GM21423 (cell line): Measurements from ENCODE around the gene LRRC46.
A peak's percentile ranks its signal among the peaks of the same experiment; 100 is the strongest.

Source experiments
- ATAC-seq: cut with Tn5 transposase; IDR thresholded peaks from one replicate; pipeline ENCODE4 v1.9.1; 2021; ENCODE audit warnings: mild to moderate bottlenecking, moderate library complexity; ENCODE audit not compliant: unreplicated experiment

Gene LRRC46

DNA sequence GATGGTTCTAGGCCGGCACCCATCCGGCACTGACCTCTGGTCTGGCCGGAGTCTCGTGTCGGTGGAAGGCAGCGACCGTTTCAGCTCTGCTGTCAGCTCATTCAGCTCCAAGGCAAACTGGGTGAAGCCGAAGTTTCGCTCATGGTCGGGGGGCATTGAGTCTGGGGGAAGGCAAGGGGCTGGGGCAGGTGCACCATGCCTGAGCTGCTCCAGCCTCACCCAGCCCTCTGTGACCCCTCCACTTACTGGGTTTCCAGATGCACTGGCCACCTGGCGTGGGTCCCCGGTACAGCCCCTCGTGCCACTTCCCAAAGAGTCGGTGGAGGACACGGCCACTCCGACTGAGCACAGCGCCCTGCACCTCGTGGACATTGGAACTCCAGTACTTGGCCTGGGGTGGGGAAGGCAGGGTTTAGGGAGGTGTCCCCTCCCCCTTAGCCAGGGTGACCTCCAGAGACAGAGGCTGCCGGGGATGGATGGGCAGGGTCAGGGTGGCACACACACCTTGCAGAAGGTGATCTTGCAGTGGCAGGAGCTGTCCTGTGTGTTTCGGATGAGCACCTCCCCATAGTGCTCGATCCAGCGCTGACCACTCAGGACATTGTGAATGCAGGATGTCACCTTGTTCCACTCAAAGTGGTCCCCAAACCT is 22.5 kb upstream of the LRRC46 start:
- no peak for ATAC-seq

DNA sequence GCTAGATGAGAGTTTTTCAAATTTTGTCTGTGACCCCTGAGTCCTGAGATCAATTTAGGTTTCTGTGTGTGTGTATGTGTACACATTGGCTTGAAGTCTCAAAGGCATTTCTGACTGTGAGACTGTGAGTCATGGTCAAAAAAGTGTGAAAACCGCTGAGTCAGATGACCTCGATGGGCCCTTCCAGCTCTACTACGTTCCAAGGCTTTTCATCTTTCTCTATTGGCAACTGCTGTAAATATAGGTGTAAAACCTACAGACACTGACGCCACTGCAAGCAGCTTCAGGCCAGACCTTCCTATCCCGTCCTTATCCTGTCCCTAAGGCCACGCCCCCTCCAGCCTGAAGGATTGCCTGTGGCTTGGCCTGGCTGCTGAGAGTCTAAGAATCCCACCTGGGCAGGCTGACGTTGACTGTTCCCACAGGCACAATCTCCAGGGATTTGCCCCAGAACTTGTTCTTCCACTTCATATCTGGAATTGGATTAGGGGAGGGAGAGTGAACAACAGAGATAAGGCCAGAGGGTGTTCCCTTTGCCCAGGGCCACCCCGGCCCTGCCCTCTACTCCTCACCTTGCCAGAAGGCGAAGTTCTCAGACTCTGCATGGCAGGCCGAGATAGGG is 21.2 kb upstream of the LRRC46 start:
- no peak for ATAC-seq

DNA sequence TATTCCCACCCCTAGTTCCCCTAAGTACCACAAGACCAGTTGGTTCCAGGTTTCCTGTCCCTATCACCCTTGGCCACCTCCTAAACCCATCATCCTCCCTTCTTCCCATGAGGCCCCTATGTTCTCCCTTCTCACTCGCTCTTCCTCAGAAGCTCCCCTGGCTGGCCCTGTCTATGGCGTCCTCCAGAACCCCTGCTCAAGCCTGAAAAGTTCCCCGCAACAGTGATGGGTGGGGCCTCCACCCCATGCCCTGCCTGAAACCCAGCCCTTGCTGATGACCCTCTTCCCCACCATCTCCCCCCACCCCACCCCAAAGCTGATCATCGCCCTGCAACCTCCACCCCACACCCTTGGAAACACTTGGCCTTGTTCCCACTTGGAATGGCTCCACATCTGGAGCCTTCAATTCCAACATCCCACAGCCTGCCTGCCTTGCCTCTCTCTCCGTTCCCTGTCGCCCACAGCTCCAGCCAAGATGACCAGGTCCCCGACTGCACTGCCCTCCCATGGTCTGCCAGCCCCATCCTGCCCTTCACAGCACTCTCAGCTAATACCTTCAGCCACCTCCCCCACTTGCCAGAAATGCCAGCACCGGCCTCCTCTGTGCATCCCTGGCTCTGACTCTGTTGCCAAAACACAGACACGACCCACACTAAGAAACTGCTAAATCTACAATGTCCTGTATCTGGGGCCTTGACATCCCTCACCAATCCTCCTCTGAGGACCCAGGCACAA is 20.4 kb upstream of the LRRC46 start:
- no peak for ATAC-seq

DNA sequence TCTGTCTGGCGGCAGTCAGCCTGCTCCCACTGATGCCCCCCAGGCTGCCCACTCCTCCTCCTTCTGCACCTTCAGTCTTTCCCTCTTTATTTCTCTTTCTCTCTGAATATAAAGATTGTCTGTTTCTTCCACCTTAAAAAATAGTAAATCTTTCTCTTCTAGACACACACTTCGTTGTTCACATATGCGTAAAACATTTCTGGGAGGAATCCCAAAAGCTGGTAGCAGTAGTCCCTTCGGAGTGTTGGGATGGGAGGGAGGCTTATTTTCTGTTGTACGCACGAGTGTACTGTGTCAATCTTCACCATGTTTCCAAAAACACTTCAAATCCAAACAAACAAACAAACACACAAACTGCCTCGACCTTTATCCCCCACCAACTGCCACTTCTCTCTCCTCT is 19.8 kb upstream of the LRRC46 start:
- ATAC-seq = no peak

DNA sequence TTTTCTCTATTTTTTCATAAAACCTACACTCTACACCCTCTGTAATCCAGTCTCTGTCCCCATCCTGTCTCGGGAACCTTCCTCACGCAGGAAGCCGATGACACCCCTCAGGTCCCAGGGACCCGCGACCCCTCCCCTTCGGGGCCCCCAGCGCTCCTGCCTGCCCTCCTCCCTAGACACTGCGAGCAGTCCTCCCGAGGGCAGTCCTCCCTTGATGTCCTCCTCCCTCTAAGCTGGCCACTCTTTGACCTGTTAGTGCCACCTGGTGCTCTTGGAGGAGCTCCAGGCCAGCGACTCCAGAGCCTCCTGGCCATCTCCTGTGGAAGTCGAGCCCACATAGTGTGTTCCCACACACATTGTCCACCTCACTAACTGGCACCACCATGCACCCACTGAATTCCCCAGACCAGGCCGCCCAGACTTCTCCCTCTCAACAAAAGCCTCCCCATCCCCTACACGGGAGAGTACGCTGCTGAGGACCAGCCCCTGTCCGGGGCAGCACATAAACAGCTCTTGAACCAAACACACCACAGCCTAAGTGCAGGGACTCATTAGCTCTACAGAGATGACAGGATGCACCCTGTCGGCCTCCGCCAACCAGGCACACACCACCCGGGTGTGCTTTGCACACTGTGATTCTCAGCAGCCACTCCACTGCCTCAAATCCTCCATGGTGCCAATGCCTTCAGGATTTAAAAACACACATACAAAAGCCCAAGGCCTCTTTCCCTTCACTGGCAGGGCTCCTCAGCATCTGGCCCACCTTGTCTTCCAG is 19.1 kb upstream of the LRRC46 start:
- no peak for ATAC-seq

DNA sequence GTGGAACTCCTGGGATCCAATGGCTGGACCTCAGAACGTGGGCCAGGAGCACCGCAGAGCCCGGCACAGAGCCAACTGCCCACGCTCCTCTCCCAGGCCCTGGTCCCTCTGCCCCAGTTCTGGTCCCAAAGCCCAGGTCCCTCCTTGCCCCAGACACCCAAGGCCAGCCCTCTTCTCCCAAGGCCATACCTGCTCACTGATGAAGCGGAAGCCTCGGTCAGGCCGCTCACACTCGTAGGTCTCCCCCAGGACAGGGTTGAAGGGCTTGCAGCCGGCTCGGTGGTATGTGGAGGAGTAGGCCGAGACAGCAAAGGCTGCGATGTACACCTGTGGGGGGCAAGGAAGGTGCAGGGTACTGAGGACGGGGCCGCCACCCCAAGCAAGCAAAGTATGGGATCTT is 18.4 kb upstream of the LRRC46 start:
- no peak for ATAC-seq

DNA sequence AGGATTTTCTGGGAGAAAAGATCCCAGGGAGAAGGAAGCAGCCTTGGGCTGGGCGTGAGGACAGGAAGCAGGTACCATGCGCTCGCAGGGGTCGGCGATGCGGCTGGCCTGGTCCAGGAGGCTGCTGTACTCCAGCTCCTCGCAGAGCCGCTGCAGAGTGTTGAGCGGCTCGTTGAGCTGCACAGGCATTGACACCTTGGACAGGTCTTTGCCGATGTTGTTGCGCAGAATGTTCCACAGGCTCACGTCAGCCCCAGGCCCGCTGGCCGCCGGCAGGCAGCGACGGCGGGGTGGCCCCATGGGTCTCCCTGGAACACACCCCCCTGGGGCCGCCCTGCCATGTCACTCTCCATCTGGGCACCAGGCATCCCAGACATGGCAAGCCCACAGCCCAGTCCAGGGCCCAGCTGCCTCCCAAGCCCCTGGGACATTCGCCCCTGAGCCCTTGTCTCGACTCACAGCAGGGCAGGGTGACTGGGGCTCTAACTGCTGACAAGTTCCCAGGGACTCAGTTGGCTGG is 17.9 kb upstream of the LRRC46 start:
- no peak for ATAC-seq

DNA sequence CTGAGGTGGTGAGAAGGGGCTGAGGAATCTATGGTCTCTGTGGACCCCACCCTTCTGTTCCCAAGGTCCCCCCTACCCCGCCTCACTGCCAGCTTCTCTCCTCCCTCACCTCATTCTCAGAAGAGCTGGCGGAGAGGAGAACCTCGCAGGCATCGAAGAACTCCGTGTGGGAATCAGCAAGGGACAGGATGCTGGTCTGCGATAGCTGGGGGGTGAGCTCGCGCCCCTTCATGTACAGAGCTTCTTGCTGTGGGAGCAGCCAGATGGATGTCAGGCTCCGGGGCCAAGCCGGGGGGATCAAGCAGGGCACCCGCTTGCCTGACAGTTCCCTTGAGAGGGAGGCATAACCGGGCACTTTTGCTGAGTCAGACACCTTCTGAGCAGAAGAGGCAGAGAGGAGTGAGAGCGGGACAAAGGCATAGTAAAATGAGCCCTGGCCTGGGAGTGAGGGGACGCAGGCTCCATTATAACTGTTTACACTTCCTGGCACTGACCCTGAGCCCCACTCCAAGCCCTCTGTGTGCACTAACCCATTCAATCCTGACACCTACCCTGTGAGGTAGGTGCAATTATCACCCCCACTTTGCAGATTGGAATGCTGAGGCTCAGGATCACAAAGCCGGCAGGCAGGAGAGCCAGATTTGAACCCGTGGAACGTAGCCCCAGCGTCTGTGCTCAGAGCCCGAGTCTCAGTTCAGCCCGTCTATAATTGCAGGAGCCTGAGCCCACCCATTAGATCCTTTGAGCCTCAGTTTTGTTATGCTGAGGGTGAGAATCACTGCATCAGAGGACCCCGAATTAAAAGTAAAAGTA is 16.2 kb upstream of the LRRC46 start:
- no peak for ATAC-seq

DNA sequence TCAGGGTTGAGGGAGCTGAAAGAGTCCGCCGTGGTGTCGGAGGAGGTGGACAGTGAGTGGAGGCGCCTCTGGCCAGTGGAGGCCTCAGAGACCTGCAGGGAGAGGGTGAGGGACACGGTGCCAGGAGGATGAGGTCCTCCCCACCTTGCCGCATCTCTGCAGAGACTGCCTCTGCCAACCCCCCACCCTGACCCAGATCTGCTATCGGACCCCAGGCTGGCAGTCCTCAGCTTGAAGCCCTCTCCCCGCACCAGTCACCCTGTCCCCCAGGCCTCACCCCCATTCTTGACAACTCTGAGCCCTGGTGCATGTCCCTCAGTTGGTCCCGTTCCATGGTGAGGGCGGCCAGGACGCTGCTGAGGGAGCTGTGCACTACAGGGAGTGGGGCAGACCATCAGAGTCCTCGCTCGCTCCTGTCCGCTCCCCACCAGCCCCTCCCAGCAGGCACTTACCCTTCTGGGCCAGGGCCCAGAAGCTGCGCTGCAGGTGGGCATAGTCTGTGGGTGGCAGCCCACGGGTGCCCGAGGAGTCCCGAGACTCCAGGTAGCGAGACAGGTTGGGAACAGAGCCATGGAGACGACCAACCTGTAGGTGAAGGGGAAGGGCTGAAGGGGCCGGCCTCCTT is 15.2 kb upstream of the LRRC46 start:
- ATAC-seq = no peak

DNA sequence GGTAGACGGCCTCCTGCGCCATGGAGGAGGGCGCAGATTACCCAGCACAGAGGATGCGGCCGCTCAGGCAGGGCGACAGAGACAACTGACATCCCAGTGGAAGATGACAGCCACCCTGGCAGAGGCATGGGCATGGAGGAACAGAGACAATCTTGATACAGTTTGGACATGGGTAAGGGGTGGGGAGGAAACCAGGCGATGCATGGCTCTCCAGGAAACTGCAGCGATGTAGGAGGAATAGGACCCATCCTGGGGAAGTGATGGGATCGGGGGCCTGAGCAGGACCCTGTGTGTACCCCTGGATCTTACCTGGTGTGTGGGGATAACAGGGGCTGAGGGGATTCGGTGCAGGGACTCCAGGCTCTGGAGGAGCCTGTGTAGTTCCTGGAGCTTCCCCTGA is 14.5 kb upstream of the LRRC46 start:
- no peak for ATAC-seq

DNA sequence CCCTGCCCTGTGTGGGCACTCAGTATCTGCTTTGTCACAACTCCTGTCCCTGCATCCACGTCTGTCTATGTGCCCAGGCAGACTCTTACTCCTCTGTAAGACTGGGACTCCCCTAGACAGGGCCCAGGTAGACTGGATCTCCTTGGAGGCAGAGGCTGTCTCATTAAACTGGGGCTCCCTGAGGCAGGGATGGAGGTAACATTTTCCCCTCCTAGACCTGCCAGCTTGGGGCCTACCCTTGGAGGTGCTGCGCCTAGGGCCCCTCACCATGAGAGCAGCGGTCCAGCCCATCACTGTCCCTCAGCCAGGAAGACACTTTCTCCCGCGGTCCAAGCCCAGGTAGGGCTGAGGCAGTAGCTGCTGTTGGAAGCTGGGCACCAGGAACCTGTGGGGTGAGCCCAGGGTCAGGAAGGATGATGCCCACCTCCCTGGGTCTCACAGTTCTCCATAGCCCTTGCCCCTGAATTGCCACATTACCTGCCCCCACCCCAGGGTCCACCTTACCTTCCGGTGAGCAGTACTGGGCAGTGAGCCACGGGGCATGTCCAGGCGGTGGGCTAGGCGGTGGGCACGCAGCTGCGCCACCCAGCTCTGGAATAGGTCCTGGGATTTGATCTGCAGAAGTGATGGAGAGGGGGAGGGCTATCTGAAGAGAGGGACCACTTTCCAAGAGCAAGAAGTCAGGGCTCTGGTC is 13.3 kb upstream of the LRRC46 start:
- no peak for ATAC-seq

DNA sequence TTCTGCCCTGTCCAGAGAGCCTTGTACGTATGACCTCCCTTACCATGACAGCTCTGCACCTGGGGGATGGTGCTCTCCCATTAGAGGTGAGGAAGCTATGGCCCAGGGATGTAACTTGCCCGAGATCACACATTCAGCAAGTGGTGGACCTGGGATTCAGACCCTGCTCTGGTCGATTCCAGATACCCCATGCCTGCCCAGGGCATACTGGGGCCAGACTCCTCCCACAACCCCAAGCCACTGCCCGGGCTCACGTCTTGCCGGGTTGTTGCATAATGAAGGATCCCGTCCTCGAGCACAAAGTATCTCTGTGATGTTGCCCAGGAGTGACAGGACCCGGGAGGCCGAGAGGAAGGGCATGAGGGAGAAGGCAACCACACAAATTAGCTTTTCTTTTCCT is 12.0 kb upstream of the LRRC46 start:
- no peak for ATAC-seq

DNA sequence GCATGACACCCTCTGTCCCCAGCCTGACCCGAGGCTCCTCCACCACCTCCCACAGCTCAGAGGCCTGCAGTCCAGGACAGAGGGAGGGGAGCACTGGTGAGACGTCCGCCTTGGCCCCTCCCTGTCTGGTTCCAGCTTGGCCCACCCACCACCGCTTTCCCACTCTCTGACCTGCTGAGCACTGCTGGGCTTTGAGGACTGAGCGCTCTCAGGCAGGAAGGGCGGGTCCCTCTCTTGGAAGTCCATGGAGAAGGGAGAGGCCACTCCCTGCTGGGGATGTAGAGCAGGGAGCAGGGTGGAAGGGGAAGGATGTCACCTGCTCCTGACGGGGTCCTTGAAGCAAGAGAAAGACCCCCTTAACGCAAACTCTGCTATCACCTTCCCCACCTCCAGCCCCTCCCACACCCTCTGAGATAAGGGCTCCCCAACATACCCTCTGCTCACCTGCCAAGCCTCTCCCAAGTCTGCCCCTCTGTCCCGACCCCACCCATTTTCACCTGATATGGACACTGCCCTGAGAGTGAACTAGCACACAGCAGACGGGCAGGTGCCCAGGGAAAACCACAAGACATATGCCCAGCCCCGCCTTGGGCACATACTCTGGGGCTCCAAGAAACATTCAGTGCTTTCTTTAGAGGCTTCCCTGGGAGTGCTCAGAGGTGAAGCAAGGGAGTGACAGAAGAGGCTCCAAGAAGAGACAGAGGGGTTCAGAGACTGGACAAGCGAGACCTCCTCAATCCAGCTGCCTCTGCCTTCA is 11.3 kb upstream of the LRRC46 start:
- ATAC-seq = no peak

DNA sequence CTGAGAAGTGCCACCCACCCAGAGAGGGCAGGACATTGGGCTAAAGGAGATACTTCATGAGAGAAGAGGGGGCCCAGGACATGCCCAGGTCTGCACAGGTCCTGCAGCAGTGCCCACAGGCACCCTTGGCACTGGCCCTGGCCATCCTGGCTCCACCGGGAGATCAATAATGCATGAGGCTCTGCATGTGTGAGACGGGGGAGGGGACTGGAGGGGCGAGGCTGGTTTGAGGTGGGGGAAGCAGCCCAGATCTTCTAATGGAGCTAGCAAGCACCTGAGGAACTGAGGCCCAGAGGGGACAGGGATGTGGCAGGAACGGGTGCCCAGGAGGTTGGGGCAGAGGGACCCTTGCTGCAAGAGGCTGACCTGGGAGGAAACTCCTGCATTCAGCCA is 10.4 kb upstream of the LRRC46 start:
- no peak for ATAC-seq

DNA sequence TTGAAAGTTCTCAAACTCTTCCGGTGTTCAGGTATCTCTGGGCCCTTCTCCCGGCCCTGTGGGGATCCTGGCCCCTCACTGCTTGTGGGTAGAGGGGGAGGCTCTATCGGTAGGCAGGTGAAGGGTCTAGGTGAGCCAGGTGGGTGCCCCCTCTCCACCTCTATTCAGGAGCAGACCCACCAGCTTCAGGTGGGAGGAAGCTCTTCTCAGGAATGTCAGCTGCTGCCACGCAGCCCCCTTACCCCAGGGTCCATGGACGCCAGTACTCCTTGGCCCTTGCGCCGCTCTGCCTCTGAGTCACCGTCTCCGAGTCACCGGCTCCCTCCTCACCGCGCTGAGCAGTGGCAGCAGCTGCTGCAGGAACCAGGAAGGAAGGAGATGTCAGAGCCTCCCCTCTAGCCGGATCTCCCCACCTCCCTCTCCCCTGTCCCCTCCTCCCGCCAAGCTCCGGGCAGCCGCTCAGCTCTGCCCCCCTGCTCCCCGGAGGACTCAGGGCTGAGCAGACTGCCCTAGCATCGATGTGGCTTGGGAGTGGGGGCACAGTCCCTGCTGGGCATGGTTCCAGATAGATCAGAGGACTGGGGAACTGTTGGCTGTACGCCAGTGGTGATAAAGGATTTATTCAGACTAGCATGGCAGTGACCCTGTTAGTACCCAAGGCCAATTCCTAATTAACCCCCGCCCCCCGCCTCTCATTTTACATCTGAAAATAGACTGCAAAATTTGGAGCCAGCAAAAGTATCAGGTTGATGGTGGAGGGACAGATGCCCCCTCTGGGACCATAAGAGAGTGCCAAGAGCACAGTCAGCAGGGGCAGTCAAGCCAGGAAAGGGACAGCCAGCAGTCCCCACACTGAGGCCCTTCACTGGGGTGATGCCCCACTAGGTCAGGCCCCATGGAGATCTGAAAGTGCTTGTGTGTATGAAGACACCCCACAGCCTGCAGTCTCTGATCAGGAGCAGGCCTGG is 9.8 kb upstream of the LRRC46 start, which contains the start of gene OSBPL7:
Gene OSBPL7 (minus strand): TSS at position 371 of the 968 bp plus-strand sequence. CDS start 1,516 bp downstream, outside the sequence.
- ATAC-seq = peak; percentile 89

DNA sequence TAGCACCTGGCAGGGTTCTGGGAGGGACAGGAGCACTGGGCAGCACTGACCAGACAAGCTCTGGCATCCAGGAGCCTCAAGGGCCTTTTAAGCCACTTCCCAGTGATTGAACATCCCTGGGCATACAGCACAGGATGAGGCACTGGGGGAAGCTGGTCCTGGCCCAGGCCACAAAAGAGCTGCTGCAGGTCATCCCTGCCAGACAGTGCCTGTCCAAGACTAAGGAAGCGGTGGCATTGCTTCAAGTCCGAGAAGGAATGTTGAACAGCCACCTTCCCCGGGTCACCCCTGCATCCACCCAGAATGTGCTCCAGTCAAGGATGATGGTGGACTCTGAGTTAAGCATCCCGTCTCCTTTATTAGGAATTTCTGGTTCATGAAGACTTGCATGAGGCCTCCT is 8.7 kb upstream of the LRRC46 start:
- ATAC-seq = no peak

DNA sequence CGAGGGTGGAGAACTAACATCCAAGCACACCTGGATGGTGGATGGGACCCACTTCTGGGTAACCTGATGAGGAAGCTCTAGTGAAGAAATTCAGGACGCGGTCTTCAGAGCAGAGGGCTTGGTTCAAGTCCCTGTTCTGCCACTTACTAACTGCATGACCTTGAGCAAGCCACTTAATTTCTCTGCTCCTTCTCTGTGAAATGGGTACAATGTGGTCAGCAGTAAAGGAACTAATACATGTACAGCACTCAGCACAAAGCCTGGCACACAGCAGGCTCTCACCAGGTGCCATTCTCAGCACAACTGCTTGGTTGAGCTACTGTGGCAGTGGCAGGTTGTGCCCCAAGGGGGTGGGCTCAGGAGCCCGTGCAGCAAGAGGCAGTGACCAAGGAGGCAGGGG is 8.0 kb upstream of the LRRC46 start:
- ATAC-seq = no peak
